Measurements from ENCODE around the gene PHC2. TPM values are rescaled to one million over a fixed set of nuclear protein-coding genes. Genes with fewer than 3 reads are reported as not detected.
A peak's percentile ranks its signal among the peaks of the same experiment; 100 is the strongest.

The PHC2 gene
- total RNA-seq, 4 donors from 2014 or later, result 70.2 to 114 (median 77.2) TPM

GRCh38 chr1:33378976-33379375, 51.9 kb downstream of the PHC2 start:
- H3K4me3 ChIP-seq (ENCODE audit: low read depth, poor library complexity, severe bottlenecking), result no peak overlapping the region
- DNase-seq (ENCODE audit: low spot score in 2 of 2), result peak in 1 of 2 donors; percentile 5
- 68 to 73% methylated on average over 4 to 5 of the region's 5 CpGs for WGBS, 2 donors
- TF ChIP-seq CTCF (IDR thresholded peaks at IDR 0.05) (no peak), POLR2A (IDR thresholded peaks at IDR 0.05) (no peak)
- intact Hi-C loops (cut with DNase I; ENCODE audit: low total_unique reads), result no loop called here

- WGBS, 2 donors, result 34 to 42% methylated on average over 1 of the region's 1 CpG
- no peak overlapping the region for H3K4me3 ChIP-seq (ENCODE audit: low read depth, poor library complexity, severe bottlenecking)
- intact Hi-C loops (cut with DNase I; ENCODE audit: low total_unique reads), result no loop called here
- TF ChIP-seq POLR2A (IDR thresholded peaks at IDR 0.05) (no peak), CTCF (IDR thresholded peaks at IDR 0.05) (no peak)
- DNase-seq (ENCODE audit: low spot score in 2 of 2), result no peak
These were observed 52.4 kb downstream of the PHC2 start for GRCh38 chr1:33378524-33378923.

DNA sequence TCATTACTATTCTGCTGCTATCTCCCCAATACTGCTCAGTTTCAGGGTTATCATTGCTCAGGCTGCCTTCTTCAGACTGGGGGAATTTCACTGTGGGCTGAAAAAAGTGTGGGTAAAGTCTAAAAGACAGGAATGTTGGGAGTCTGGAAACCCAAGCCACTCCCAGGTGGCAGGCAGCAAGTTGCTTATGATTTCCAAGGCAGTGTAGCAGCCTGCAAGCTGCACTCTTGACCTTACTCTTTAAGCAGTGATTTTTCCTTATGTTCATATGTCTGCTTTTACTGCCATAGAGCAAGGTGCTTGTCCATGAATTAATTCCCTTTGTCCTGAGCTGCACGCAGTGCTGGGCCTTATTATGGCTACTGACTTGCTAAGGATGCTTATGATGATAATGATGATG, 53.1 kb downstream of the PHC2 start:
- WGBS, 2 donors, result 85% methylated on average over 1 of the region's 1 CpG
- TF ChIP-seq POLR2A (IDR thresholded peaks at IDR 0.05), result no peak
- no peak for TF ChIP-seq CTCF (IDR thresholded peaks at IDR 0.05)
- H3K4me3 ChIP-seq (ENCODE audit: low read depth, poor library complexity, severe bottlenecking), result no peak overlapping the region
- intact Hi-C loops (cut with DNase I; ENCODE audit: low total_unique reads), result no loop called here
- no peak for DNase-seq (ENCODE audit: low spot score in 2 of 2)

GRCh38 chr1:33377013-33377412, 53.9 kb downstream of the PHC2 start:
- WGBS, 2 donors, result 74 to 88% methylated on average over 1 of the region's 1 CpG
- TF ChIP-seq POLR2A (IDR thresholded peaks at IDR 0.05) (no peak), CTCF (IDR thresholded peaks at IDR 0.05) (no peak)

GRCh38 chr1:33375316-33375715, 55.6 kb downstream of the PHC2 start:
- no peak overlapping the region for H3K4me3 ChIP-seq (ENCODE audit: low read depth, poor library complexity, severe bottlenecking)
- 93 to 95% methylated on average over 9 of the region's 9 CpGs for WGBS, 2 donors
- TF ChIP-seq CTCF (IDR thresholded peaks at IDR 0.05) (no peak), POLR2A (IDR thresholded peaks at IDR 0.05) (no peak)
- intact Hi-C loops (cut with DNase I; ENCODE audit: low total_unique reads), result no loop called here
- no peak for DNase-seq (ENCODE audit: low spot score in 2 of 2)

More at GRCh38 chr1:33377013-33377412, 53.9 kb downstream of the PHC2 start:
- DNase-seq (ENCODE audit: low spot score in 2 of 2), result no peak
- H3K4me3 ChIP-seq (ENCODE audit: low read depth, poor library complexity, severe bottlenecking), result no peak overlapping the region
- intact Hi-C loops (cut with DNase I; ENCODE audit: low total_unique reads), result no loop called here

- no peak for DNase-seq (ENCODE audit: low spot score in 2 of 2)
- intact Hi-C loops (cut with DNase I; ENCODE audit: low total_unique reads), result no loop called here
These were observed 56.4 kb downstream of the PHC2 start for GRCh38 chr1:33374336-33375105.

More at GRCh38 chr1:33374336-33375105, 56.4 kb downstream of the PHC2 start:
- H3K4me3 ChIP-seq (ENCODE audit: low read depth, poor library complexity, severe bottlenecking), result no peak overlapping the region
- TF ChIP-seq POLR2A (IDR thresholded peaks at IDR 0.05) (no peak), CTCF (IDR thresholded peaks at IDR 0.05) (no peak)
- WGBS, 2 donors, result 89 to 92% methylated on average over 5 of the region's 5 CpGs

Data from lower leg skin (tissue), 4 donors.